GM10248 (cell line): ENCODE measurements around the gene ING2.
A peak's percentile ranks its signal among the peaks of the same experiment; 100 is the strongest.
"Not testable (repeated sequence)": the region's sequence is repeated elsewhere in the genome, so short reads cannot be mapped to it uniquely, and the experiment has no call there.

Experiments used
- CTCF ChIA-PET: fragments of 300-600 bp; sonication (Branson Sonifier 250); formaldehyde crosslinking; extraction: SDS; loops from one replicate; lab custom pipeline; 2021; ENCODE audit warnings: antibody characterized with exemption; lab: Yijun Ruan, JAX
- POLR2A ChIA-PET: fragments of 350-650 bp; sonication (Branson Sonifier 250); formaldehyde crosslinking; extraction: SDS; loops from one replicate; lab custom pipeline; 2020; ENCODE audit warnings: antibody characterized with exemption; lab: Yijun Ruan, JAX
- DNase-seq: peaks from one replicate; pipeline ENCODE4 v3.0.0; 2012; ENCODE audit errors: extremely low spot score
- CTCF ChIP-seq: IDR thresholded peaks from 2 replicates; pipeline ENCODE4 v1.5.1; 2012; ENCODE audit warnings: mild to moderate bottlenecking, low read depth; ENCODE audit errors: extremely low read depth, missing control alignments, control extremely low read depth

Gene ING2

GRCh38 chr4:183504930-183505610 lies at the start of gene ING2:
Gene ING2, plus strand, starts transcription at chr4:183505058. Its CDS starts 138 bp downstream, at chr4:183505196.
- no peak for TF ChIP-seq CTCF
- ChIA-PET CTCF (interaction anchor here (1.5 to 1.6 kb wide), 2 partner anchors 107 to 153 kb away, joined by 3 to 4 read pairs; no protein-coding TSS in a partner anchor), POLR2A (no interaction called here)
- DNase-seq: peak; percentile 85

GRCh38 chr4:183455431-183456195 lies 49.2 kb upstream of the ING2 start:
- DNase-seq: no peak
- CTCF ChIA-PET: interaction anchor here (1.3 to 1.8 kb wide), 4 partner anchors 8 to 16 kb away, joined by 3 to 5 read pairs (median 3); no protein-coding TSS in a partner anchor
- POLR2A ChIA-PET: no interaction called here
- no peak for TF ChIP-seq CTCF

GRCh38 chr4:183458005-183458404 lies 46.9 kb upstream of the ING2 start:
- POLR2A ChIA-PET: no interaction called here
- no peak for TF ChIP-seq CTCF
- no peak for DNase-seq
- CTCF ChIA-PET: no interaction called here

GRCh38 chr4:183463903-183464619 lies 40.8 kb upstream of the ING2 start:
- DNase-seq, POLR2A ChIA-PET: not testable (repeated sequence)
- CTCF ChIA-PET: interaction anchor here (1.4 kb wide), 1 partner anchor 9 kb away, joined by 4 read pairs; no protein-coding TSS in a partner anchor

- POLR2A ChIA-PET, CTCF ChIA-PET, DNase-seq: not testable (repeated sequence)
Observed at GRCh38 chr4:183465879-183466278, 39.0 kb upstream of the ING2 start.

GRCh38 chr4:183467246-183467645 lies 37.6 kb upstream of the ING2 start:
- ChIA-PET CTCF (no interaction called here), POLR2A (no interaction called here)
- no peak for DNase-seq
- TF ChIP-seq CTCF: no peak
